Spleen (tissue), 13 donors: ENCODE data around the gene DPEP2. TPM values are rescaled to one million over a fixed set of nuclear protein-coding genes. Genes with fewer than 3 reads are reported as not detected.
"Not testable (repeated sequence)": the region's sequence is repeated elsewhere in the genome, so short reads cannot be mapped to it uniquely, and the experiment has no call there.

Experiments
- DNase-seq: peaks from one replicate; pipeline ENCODE4 v3.0.0-alpha.2; 2020
- H3K27ac ChIP-seq, 8 donors: fragments of 200-600 bp; sonication (generic) in 7 of 8; 1 replicate in 4 of 8; 2 replicates in 4 of 8; pipeline versions ENCODE4 v1.5.0 to v1.8.0; 2016 to 2021; ENCODE audit warnings: inconsistent platforms in 4 of 8, mild to moderate bottlenecking in 4 of 8, moderate library complexity in 1 of 8
- H3K27me3 ChIP-seq, 7 donors: fragments of 200-600 bp; sonication (generic) in 6 of 7; replicated peaks in 1 of 7; 1 replicate in 4 of 7; 2 replicates in 3 of 7; pipeline versions ENCODE4 v1.5.0 to v1.8.0; 2016 to 2021; ENCODE audit warnings: inconsistent platforms in 3 of 7, mild to moderate bottlenecking in 1 of 7
- H3K36me3 ChIP-seq, 6 donors: fragments of 200-600 bp; sonication (generic) in 5 of 6; 1 replicate in 4 of 6; 2 replicates in 2 of 6; pipeline versions ENCODE4 v1.5.0 to v1.8.0; 2016 to 2021; ENCODE audit warnings: inconsistent platforms in 2 of 6
- H3K4me1 ChIP-seq, 6 donors: fragments of 200-600 bp; sonication (generic) in 5 of 6; 1 replicate in 3 of 6; 2 replicates in 3 of 6; pipeline versions ENCODE4 v1.5.0 to v1.8.0; 2016 to 2021; ENCODE audit warnings: inconsistent platforms in 3 of 6
- H3K4me3 ChIP-seq, 8 donors: fragments of 200-600 bp; sonication (generic) in 7 of 8; 1 replicate in 4 of 8; 2 replicates in 4 of 8; pipeline versions ENCODE4 v1.5.0 to v1.8.0; 2016 to 2021; ENCODE audit warnings: inconsistent platforms in 4 of 8, mild to moderate bottlenecking in 4 of 8, moderate library complexity in 2 of 8
- H3K9me3 ChIP-seq, 8 donors: fragments of 200-600 bp; sonication (generic) in 7 of 8; 1 replicate in 4 of 8; 2 replicates in 4 of 8; pipeline versions ENCODE4 v1.5.0 to v1.8.0; 2016 to 2021; ENCODE audit warnings: inconsistent platforms in 4 of 8
- POLR2A ChIP-seq, 3 donors: fragments of 450-650 bp; IDR thresholded peaks; one replicate each; pipeline ENCODE4 v1.5.1; 2017; ENCODE audit warnings: antibody characterized with exemption in 3 of 3, mild to moderate bottlenecking in 1 of 3
- POLR2AphosphoS5 ChIP-seq, 3 donors: sonication (generic); formaldehyde crosslinking; IDR thresholded peaks; one replicate each; pipeline ENCODE4 v1.5.1; 2017; ENCODE audit warnings: antibody characterized with exemption in 3 of 3
- WGBS, 5 donors: extraction: QIAGEN DNeasy Blood & Tissue Kit in 3 of 5; methylation state at CpG; one replicate each; pipeline versions ENCODE4 v1.1.5 to v1.1.7; 2013 to 2018; 5-methylcytosine and 5-hydroxymethylcytosine counted together
- intact Hi-C: fragments of 100-400 bp; cut with DNase I; formaldehyde crosslinking; loops from one replicate; pipeline ENCODE4 v1.15.0; 2023; ENCODE audit warnings: low total_unique reads
- long read RNA-seq, 2 donors: transcript quantifications; one replicate each; lab custom pipeline, GENCODE V29; 2026
- polyA plus RNA-seq, 3 donors: library from polyadenylated mRNA; stranded (reverse); fragments of 200-250 nt; gene quantifications; one replicate each; pipeline ENCODE4 v1.2.1, GENCODE V29; 2013
- total RNA-seq, 7 donors: library from RNA; depleted of rRNA in 3 of 7; stranded (reverse); fragments of >200 nt in 3 of 7; fragmentation: NEBNext Ultra II Directional in 4 of 7; extraction: Animal tissue kit (Norgen Biotek cat#: 25700) in 4 of 7; gene quantifications; one replicate each; pipeline versions ENCODE4 v1.1.0 to v1.2.1, GENCODE V29; 2016 to 2021
- TF ChIP-seq, protein P1 (sequence below), 11 experiments: fragments of 200-600 bp in 7 of 11; fragments of 450-650 bp in 4 of 11; sonication (generic) in 4 of 11; IDR thresholded peaks in 8 of 11; conservative IDR thresholded peaks in 3 of 11; 1 replicate in 7 of 11; 2 replicates in 4 of 11; pipeline versions ENCODE4 v1.4.0 to v1.8.0; 2016 to 2021; ENCODE audit warnings: antibody characterized with exemption in 11 of 11, inconsistent platforms in 4 of 11, mild to moderate bottlenecking in 1 of 11
- donor health status: healthy with polysubstance abuse.
- donor health status: DM: no; HTN: no; CAD: no; lungs with moderate emphysema.
- donor health status: DM: no; HTN: no; CAD: no.
- donor health status: Bipolar disorder and iron deficiency.
- donor health status: healthy.
- donor health status: DM: no; HTN: no; CAD: no.
- donor health status: DM: yes; HTN: yes; CAD: no.

Gene DPEP2, protein sequence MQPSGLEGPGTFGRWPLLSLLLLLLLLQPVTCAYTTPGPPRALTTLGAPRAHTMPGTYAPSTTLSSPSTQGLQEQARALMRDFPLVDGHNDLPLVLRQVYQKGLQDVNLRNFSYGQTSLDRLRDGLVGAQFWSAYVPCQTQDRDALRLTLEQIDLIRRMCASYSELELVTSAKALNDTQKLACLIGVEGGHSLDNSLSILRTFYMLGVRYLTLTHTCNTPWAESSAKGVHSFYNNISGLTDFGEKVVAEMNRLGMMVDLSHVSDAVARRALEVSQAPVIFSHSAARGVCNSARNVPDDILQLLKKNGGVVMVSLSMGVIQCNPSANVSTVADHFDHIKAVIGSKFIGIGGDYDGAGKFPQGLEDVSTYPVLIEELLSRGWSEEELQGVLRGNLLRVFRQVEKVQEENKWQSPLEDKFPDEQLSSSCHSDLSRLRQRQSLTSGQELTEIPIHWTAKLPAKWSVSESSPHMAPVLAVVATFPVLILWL
- 10 to 100 TPM; 18.6 to 79.6 (median 30.4) TPM for total RNA-seq
- polyA plus RNA-seq = 10 to 100 TPM; 21.7 to 31.0 (median 24.7) TPM
- long read RNA-seq, donor 1 = 0 reads
- long read RNA-seq, donor 2, partial matches to known transcripts = 0 of 1 reads
- long read RNA-seq, donor 2, other reads (novel, unspliced or antisense) = 0 of 1 reads

DNA sequence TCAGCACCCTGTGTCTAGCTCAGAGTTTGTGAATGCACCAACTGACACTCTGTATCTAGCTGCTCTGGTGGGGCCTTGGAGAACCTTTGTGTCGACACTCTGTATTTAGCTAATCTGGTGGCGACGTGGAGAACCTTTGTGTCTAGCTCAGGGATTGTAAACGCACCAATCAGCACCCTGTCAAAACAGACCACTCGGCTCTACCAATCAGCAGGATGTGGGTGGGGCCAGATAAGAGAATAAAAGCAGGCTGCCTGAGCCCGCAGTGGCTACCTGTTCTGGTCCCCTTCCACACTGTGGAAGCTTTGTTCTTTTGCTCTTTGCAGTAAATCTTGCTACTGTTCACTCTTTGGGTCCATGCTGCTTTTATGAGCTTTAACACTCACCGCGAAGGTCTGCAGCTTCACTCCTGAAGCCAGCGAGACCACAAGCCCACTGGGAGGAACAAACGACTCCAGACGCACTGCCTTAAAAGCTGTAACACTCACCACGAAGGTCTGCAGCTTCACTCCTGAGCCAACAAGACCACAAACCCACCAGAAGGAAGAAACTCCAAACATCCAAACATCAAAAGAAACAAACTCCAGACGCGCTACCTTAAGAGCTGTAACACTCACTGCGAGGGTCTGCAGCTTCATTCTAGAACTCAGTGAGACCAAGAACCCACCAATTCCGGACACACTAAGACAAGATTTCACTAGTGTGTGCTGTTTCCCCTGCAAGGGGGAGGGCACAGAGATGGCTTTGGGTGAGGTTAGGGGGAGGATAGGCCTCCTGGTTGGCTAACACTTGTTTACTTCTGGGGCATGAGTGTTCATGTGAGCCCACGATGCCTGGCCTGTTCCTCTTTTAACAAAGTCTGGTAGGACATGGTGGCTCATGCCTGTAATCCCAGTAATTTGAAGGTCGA, at the start of gene DPEP2:
TSS of gene DPEP2 (minus strand) at position 706 of the 910 bp plus-strand sequence. CDS start 6,272 bp downstream, outside the sequence.
- Histone ChIP-seq H3K4me1 (peaks cover 7 to 87% (median 58%) of the 10 kb centered on the region in 6 donors), H3K4me3 (peak within 1 kb of the TSS in 6 of 8 donors; percentile 12 to 71 (median 40)), H3K27ac (peak within 1 kb of the TSS; percentile 73 to 94 (median 90))
- 31 to 54% (median 39%) methylated on average over 18 of the region's 18 CpGs for WGBS, 5 donors
- DNase-seq = peak; percentile 88
- H3K9me3 ChIP-seq, H3K36me3 ChIP-seq, intact Hi-C loops, H3K27me3 ChIP-seq: not testable (repeated sequence)
- TF ChIP-seq POLR2AphosphoS5 (IDR thresholded peaks at IDR 0.05) (peak in 2 of 3 donors; percentile 35 to 93), POLR2A (IDR thresholded peaks at IDR 0.05) (peak in 1 of 3 donors; percentile 23)

DNA sequence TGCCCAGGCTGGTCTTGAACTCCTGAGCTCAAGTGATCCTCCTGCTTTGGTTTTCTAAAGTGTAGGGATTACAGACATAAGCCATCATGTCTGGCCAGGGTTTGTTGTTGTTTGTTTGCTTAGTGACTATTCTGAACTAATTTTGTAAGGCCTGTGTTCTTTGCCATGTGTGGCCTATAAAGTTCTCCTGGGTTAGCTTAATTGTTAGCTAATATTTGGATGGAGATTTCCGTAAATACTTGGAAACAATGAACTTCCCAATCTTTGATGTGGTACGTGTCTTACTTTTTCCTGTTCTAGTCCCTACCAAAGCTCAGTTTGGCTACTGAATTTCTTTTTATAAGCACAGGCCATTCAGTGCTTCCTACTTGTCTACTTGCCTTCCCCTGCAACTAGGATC, 48.7 kb upstream of the DPEP2 start:
- peaks cover 0 to 96% (median 43%) of the 10 kb centered on the region in 6 donors for H3K36me3 ChIP-seq
- no peaks in the 10 kb centered on the region for H3K27me3 ChIP-seq
- H3K27ac ChIP-seq = no peak overlapping the region
- H3K4me3 ChIP-seq = no peak overlapping the region
- peaks cover 0 to 38% (median under 1%) of the 10 kb centered on the region in 6 donors for H3K4me1 ChIP-seq
- TF ChIP-seq, protein P1, sequence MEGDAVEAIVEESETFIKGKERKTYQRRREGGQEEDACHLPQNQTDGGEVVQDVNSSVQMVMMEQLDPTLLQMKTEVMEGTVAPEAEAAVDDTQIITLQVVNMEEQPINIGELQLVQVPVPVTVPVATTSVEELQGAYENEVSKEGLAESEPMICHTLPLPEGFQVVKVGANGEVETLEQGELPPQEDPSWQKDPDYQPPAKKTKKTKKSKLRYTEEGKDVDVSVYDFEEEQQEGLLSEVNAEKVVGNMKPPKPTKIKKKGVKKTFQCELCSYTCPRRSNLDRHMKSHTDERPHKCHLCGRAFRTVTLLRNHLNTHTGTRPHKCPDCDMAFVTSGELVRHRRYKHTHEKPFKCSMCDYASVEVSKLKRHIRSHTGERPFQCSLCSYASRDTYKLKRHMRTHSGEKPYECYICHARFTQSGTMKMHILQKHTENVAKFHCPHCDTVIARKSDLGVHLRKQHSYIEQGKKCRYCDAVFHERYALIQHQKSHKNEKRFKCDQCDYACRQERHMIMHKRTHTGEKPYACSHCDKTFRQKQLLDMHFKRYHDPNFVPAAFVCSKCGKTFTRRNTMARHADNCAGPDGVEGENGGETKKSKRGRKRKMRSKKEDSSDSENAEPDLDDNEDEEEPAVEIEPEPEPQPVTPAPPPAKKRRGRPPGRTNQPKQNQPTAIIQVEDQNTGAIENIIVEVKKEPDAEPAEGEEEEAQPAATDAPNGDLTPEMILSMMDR (IDR thresholded peaks at IDR 0.05 in 8 of 11, conservative IDR thresholded peaks at IDR 0.05 in 3 of 11) = no peak
- no peak for TF ChIP-seq POLR2AphosphoS5 (IDR thresholded peaks at IDR 0.05)
- no peak for TF ChIP-seq POLR2A (IDR thresholded peaks at IDR 0.05)
- 87 to 96% (median 94%) methylated on average over 2 of the region's 2 CpGs for WGBS, 5 donors
- intact Hi-C loops = no loop called here
- no peaks in the 10 kb centered on the region for H3K9me3 ChIP-seq
- no peak for DNase-seq

DNA sequence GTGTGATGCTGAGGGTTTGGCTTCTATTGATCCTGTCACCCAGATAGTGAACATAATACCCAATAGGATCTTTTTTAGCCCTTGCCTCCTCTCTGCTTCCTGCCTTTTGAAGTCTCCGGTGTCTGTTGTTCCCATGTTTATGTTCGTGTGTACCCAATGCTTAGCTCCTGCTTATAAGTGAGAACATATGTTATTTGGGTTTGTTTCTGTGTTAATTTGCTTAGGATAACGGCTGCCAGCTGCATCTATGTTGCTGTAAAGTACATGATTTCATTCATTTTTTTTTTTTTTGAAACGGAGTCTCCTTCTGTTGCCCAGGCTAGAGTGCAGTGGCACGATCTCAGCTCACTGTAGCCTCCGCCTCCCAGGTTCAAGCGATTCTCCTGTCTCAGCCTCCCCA, 46.8 kb upstream of the DPEP2 start:
- H3K4me1 ChIP-seq = peaks cover 0 to 55% (median 16%) of the 10 kb centered on the region in 6 donors
- peaks cover 0 to 90% (median 27%) of the 10 kb centered on the region in 6 donors for H3K36me3 ChIP-seq
- H3K4me3 ChIP-seq = no peak overlapping the region
- intact Hi-C loops = no loop called here
- H3K9me3 ChIP-seq = no peaks in the 10 kb centered on the region
- WGBS, 5 donors = 85 to 95% (median 91%) methylated on average over 7 of the region's 7 CpGs
- no peak for DNase-seq
- no peaks in the 10 kb centered on the region for H3K27me3 ChIP-seq
- no peak overlapping the region for H3K27ac ChIP-seq
- TF ChIP-seq POLR2A (IDR thresholded peaks at IDR 0.05) = no peak
- TF ChIP-seq, protein P1 (IDR thresholded peaks at IDR 0.05 in 8 of 11, conservative IDR thresholded peaks at IDR 0.05 in 3 of 11) = no peak
- no peak for TF ChIP-seq POLR2AphosphoS5 (IDR thresholded peaks at IDR 0.05)

DNA sequence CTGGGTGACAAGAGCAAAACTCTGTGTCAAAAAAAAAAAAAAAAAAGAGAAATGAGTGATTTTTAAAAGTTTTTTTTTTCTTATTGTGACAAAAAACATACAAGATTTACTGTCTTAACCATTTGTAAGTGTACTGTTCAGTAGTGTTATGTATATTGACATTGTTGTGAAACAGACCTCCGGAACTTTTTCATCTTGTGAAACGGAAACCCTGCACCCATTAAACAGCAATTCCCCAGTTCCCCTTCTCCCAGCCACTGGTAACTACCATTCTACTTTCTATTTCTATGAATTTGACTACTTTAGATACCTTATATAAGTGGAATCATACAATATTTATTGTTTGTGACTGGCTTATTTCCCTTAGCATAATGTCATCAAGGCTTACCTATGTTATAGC, 42.5 kb upstream of the DPEP2 start:
- intact Hi-C loops = loop anchor here (5.0 kb wide), 1 partner anchor 49 kb away; no protein-coding TSS in a partner anchor

More for the DNA sequence above, 42.5 kb upstream of the DPEP2 start:
- no peaks in the 10 kb centered on the region for H3K9me3 ChIP-seq
- H3K27me3 ChIP-seq = no peaks in the 10 kb centered on the region
- peaks cover 0 to 70% (median 3%) of the 10 kb centered on the region in 6 donors for H3K36me3 ChIP-seq
- no peak for DNase-seq
- H3K27ac ChIP-seq = peak overlapping the region in 7 of 8 donors; percentile 72 to 90 (median 87)
- 49 to 85% (median 60%) methylated on average over 2 of the region's 2 CpGs for WGBS, 5 donors
- H3K4me1 ChIP-seq = peaks cover 15 to 88% (median 59%) of the 10 kb centered on the region in 6 donors
- H3K4me3 ChIP-seq = peak overlapping the region in 1 of 8 donors; percentile 63
- TF ChIP-seq, protein P1 (IDR thresholded peaks at IDR 0.05 in 8 of 11, conservative IDR thresholded peaks at IDR 0.05 in 3 of 11) = no peak
- TF ChIP-seq POLR2A (IDR thresholded peaks at IDR 0.05) = no peak
- TF ChIP-seq POLR2AphosphoS5 (IDR thresholded peaks at IDR 0.05) = no peak
